H1 (cell line): ENCODE data around the gene KIF13A. TPM values are rescaled to one million over a fixed set of nuclear protein-coding genes. Genes with fewer than 3 reads are reported as not detected.

Experiments used
- CHD7 ChIP-seq: fragments of 300-600 bp; sonication (generic); IDR thresholded peaks from 2 replicates; pipeline ENCODE4 v1.7.1; 2012; ENCODE audit warnings: low read length, moderate library complexity, mild to moderate bottlenecking, inconsistent platforms; ENCODE audit not compliant: insufficient replicate concordance
- CTCF ChIP-seq, 3 experiments: IDR thresholded peaks; 1 replicate in 2 of 3; 2 replicates in 1 of 3; pipeline versions ENCODE4 v1.5.1 to v1.6.1; 2011; ENCODE audit warnings: low read length in 3 of 3, mild to moderate bottlenecking in 3 of 3, inconsistent platforms in 2 of 3, low read depth in 1 of 3, moderate library complexity in 1 of 3; ENCODE audit not compliant: insufficient read depth in 1 of 3; ENCODE audit errors: control extremely low read depth in 1 of 3
- JUND ChIP-seq: IDR thresholded peaks from 2 replicates; pipeline ENCODE4 v1.6.1; 2011; ENCODE audit warnings: mild to moderate bottlenecking, improper control_type of control experiment, low read length
- POLR2AphosphoS5 ChIP-seq: IDR thresholded peaks from 2 replicates; pipeline ENCODE4 v1.6.1; 2011; ENCODE audit warnings: low read depth, low read length
- polyA plus RNA-seq, 7 experiments: library from polyadenylated mRNA; depleted of rRNA in 3 of 7; stranded (reverse) in 5 of 7; unstranded in 2 of 7; fragments of >200 nt in 5 of 7; fragments of 200-250 nt in 2 of 7; gene quantifications; 1 replicate in 5 of 7; 2 replicates in 1 of 7; 4 replicates in 1 of 7; pipeline versions ENCODE4 v1.2.1 to v1.2.3, GENCODE V29; 2011 to 2013; ENCODE audit warnings: missing spikeins in 2 of 7, mixed read lengths in 2 of 7
- total RNA-seq: library from RNA; stranded (reverse); fragmentation: NEBNext Ultra II Directional; extraction: Animal tissue kit (Norgen Biotek cat#: 25700); gene quantifications from 2 replicates; pipeline ENCODE4 v1.2.1, GENCODE V29; 2021

KIF13A gene
- total and polyA plus RNA-seq, 2 of the 8 experiments (the other 6 are each of a cell fraction or from before 2014, with no cell fraction given) = 14.7 to 40.8 TPM

- no peak for TF ChIP-seq CHD7
- no peak for TF ChIP-seq CTCF (IDR thresholded peaks at IDR 0.05; ENCODE audit: control extremely low read depth in 1 of 3, insufficient read depth in 1 of 3, low read depth in 1 of 3, low read length in 3 of 3)
- TF ChIP-seq JUND = no peak
- no peak for TF ChIP-seq POLR2AphosphoS5
Observed at GRCh38 chr6:18004256-18004985, 17.0 kb upstream of the KIF13A start (continued).
